GM06990 (cell line): ENCODE measurements around the gene GALNT18.

Experiments
- DNase-seq: peaks from one replicate; pipeline ENCODE4 v3.0.0-alpha.2; 2011; ENCODE audit not compliant: insufficient read length; ENCODE audit errors: extremely low read depth
- H3K27me3 ChIP-seq: replicated peaks from 2 replicates; pipeline ENCODE4 v1.6.0; 2011; ENCODE audit warnings: low read length; ENCODE audit not compliant: control insufficient read depth, insufficient read depth
- H3K36me3 ChIP-seq: 2 replicates; pipeline ENCODE4 v1.5.1; 2011; ENCODE audit warnings: low read length; ENCODE audit not compliant: control insufficient read depth, insufficient read depth
- H3K4me3 ChIP-seq: replicated peaks from 2 replicates; pipeline ENCODE4 v1.5.1; 2011; ENCODE audit warnings: low read depth, mild to moderate bottlenecking, control low read depth, low read length
- TF ChIP-seq, protein P1 (sequence below): IDR thresholded peaks from 2 replicates; pipeline ENCODE4 v1.5.1; 2011; ENCODE audit warnings: low read length, control low read depth, mild to moderate bottlenecking, inconsistent platforms; ENCODE audit not compliant: insufficient read depth, poor library complexity, severe bottlenecking

GALNT18 gene

DNA sequence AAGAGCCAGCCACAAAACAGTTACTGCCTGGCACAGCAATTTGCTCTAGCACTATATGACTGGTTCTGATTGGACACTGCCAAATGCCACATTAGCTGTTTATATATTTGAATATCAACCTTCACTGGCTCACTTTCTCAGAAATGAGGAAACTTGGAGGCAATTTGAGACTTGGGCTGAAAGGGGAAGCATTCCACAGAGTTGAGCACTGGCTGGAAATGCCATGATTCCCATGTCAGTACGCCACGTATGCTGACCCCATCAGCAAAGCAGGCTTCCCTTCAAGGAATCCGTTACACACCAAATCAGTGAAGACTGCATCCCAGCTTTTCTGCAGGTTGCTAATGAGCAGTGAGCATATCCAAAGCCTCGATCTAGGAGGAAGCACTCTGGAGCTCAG is 34.7 kb downstream of the GALNT18 start:
- Histone ChIP-seq H3K36me3 (no peaks in the 10 kb centered on the region), H3K4me3 (no peak overlapping the region), H3K27me3 (no peaks in the 10 kb centered on the region)
- TF ChIP-seq, protein P1, sequence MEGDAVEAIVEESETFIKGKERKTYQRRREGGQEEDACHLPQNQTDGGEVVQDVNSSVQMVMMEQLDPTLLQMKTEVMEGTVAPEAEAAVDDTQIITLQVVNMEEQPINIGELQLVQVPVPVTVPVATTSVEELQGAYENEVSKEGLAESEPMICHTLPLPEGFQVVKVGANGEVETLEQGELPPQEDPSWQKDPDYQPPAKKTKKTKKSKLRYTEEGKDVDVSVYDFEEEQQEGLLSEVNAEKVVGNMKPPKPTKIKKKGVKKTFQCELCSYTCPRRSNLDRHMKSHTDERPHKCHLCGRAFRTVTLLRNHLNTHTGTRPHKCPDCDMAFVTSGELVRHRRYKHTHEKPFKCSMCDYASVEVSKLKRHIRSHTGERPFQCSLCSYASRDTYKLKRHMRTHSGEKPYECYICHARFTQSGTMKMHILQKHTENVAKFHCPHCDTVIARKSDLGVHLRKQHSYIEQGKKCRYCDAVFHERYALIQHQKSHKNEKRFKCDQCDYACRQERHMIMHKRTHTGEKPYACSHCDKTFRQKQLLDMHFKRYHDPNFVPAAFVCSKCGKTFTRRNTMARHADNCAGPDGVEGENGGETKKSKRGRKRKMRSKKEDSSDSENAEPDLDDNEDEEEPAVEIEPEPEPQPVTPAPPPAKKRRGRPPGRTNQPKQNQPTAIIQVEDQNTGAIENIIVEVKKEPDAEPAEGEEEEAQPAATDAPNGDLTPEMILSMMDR, result no peak
- DNase-seq, result no peak

DNA sequence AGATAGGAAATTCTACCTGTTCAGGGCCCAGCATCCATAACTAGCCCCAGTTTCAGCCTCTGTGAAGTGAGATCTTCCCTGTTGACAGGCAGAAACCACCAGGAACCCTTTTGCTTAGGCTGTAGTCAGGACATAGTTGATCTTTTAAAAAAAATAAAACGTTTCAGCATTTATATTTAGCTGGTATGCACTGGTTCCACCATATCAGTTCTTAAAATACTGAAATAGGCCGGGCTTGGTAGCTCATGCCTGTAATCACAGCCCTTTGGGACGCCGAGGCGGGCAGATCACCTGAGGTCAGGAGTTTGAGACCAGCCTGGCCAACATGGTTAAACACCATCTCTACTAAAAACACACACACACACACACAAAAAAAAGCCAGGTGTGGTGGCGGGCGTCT is 35.3 kb downstream of the GALNT18 start:
- no peaks in the 10 kb centered on the region for H3K36me3 ChIP-seq
- H3K27me3 ChIP-seq, result no peaks in the 10 kb centered on the region
- TF ChIP-seq, protein P1, result no peak
- no peak for DNase-seq
- no peak overlapping the region for H3K4me3 ChIP-seq

DNA sequence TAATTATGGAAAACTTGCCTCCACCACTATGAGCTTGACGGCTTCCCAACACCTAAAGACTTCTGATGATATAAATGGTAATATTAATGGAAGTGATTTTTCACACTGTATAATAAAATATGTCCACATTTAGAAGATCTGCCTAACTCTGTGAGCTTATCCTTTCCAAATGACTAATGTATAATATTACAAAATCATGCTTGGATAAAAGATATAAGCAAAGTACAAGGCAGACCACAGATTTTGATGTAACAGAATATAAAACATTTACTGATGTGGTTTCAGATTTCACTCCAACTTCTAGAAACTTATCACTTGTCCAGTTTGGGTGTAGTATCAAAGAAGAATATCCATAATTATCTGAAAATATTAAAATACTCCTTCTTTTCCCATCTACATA is 36.9 kb downstream of the GALNT18 start:
- DNase-seq, result no peak
- Histone ChIP-seq H3K4me3 (no peak overlapping the region), H3K36me3 (no peaks in the 10 kb centered on the region), H3K27me3 (no peaks in the 10 kb centered on the region)
- TF ChIP-seq, protein P1, result no peak

DNA sequence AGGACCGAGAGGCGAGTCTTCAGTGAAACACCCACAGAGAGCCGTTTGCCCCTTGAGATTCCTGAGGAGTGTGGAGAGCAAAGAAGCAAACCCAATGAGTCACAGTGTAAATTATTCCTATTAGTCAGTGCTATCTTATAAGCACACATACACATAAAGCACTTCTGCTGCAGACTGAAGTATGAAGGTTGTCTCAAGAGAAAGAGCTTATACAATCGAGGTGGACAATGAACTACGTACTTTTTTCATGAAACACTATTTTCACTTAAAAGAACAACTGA is 37.3 kb downstream of the GALNT18 start:
- no peak overlapping the region for H3K4me3 ChIP-seq
- no peaks in the 10 kb centered on the region for H3K36me3 ChIP-seq
- H3K27me3 ChIP-seq, result no peaks in the 10 kb centered on the region
- TF ChIP-seq, protein P1, result no peak
- DNase-seq, result no peak

DNA sequence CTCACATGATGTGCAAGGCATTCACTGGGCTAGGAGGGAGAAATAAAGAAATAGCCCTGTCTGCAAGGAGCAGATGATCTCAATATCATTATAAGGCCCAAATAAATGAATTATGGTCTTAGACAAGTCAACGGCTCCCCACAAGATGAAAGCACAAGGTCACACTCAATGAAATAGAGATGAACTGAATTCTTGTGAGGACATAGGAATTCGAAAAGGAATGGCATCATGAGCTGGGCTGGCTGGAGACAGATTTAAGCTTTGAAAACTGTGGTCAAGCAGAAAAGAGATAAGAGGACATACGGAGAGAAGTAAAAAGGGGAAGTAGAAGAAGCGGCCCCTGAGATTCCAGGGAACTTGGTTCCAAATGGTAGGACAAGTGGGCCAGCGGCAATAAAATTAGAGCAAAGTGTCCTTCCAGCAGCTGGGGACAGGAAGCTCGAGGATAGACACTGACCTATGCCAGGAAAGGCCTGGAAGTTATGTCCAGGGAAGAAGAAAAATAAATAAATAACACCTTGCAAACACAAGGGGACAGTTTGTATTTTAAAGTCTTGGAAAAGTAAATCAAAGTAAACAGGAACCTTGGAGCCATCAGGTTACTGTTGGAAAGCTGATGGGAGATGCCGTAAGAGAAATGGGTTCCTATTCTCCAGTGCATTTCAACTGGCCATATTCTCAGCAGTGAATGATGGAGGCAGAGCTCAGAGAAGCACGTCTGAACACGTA is 37.8 kb downstream of the GALNT18 start:
- DNase-seq, result no peak
- H3K36me3 ChIP-seq, result no peaks in the 10 kb centered on the region
- H3K27me3 ChIP-seq, result no peaks in the 10 kb centered on the region
- TF ChIP-seq, protein P1, result no peak
- H3K4me3 ChIP-seq, result no peak overlapping the region

DNA sequence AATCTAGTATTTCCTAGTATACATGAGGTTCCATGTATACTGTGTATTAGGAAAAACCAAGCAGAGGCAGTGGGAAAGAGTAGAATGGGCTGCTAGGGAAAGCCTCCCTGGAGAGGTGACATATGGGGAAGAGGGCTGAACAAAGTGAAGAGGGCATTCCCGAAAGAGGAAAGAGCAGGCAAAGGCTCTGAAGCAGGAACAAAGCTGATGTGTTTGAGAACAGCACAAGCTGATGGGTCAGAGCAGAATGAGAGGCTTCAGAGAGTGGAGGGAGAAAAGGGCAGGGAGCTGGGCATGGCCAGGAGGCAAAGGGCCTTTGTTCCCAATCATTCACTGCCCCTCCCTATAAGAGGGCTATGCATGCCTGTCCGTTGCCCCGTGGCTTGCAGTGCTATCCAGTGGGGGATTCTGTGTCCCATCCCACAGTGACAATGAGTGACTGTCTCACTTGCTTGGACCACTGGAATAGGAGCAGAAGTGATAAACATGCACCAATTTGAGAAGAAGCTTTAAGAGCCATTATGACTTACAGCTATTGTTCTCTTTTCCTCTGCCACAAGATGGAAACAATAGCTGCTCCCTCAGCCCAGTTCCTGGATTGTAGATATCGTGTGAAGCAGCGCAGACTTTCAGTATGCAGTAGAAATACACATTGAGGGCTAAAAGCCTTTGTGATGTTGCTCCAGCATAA is 39.6 kb downstream of the GALNT18 start:
- no peak overlapping the region for H3K4me3 ChIP-seq
- TF ChIP-seq, protein P1, result no peak
- no peaks in the 10 kb centered on the region for H3K27me3 ChIP-seq
- H3K36me3 ChIP-seq, result no peaks in the 10 kb centered on the region
- no peak for DNase-seq
